Fibroblast of skin of left quadriceps (primary cell): ENCODE measurements around the gene ERICH6B.
A peak's percentile ranks its signal among the peaks of the same experiment; 100 is the strongest.
"Not testable (repeated sequence)": the region's sequence is repeated elsewhere in the genome, so short reads cannot be mapped to it uniquely, and the experiment has no call there.

Experiments used
- DNase-seq, 2 experiments: peaks; one replicate each; pipeline ENCODE4 v3.0.0-alpha.2; 2013; ENCODE audit warnings: low read depth in 2 of 2

The ERICH6B gene

DNA sequence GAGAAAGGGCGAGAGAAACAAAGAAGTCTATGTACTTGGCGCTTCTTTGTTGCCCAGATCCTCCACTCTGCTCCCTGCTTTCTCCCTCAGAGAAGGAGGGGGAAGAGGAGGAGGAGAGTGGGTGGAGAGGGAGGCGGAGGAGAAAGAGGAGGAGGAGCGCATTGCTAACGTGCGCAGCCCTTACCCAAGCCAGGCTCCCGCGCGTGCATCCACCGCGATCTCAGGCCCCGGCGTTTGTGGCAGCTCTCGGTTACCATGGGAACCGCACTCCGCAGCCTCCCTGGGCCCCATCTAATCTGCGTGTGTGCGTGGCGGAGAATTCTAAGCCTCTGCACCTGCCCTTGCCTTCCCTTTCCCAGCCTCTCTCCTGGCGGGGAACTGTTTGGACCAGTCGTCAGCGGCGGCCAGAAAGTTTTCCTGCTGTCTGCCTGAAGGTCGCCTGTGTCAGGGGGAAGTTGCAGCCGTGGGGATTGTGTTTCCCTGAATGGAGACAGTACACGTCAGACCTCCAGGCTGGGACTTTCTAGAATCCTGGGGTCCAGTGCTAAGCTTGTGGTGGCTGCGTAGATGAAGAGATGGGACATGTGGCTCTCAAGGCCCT is at the start of gene ERICH6B:
TSS of gene ERICH6B (minus strand) at position 239 of the 601 bp plus-strand sequence. CDS start 18,734 bp downstream, outside the sequence.
- DNase-seq = peak in 1 of 2 experiments; percentile 2

DNA sequence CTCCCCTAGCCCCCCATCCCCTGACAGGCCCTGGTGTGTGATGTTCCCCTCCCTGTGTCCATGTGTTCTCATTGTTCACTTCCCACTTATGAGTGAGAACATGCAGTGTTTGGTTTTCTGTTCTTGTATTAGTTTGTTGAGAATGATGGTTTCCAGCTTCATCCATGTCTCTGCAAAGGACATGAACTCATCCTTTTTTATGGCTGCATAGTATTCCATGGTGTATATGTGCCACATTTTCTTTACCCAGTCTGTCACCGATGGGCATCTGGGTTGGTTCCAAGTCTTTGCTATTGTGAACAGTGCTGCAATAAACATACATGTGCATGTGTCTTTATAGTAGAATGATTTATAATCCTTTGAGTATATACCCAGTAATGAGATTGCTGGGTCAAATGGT is 47.4 kb upstream of the ERICH6B start:
- DNase-seq = not testable (repeated sequence)

DNA sequence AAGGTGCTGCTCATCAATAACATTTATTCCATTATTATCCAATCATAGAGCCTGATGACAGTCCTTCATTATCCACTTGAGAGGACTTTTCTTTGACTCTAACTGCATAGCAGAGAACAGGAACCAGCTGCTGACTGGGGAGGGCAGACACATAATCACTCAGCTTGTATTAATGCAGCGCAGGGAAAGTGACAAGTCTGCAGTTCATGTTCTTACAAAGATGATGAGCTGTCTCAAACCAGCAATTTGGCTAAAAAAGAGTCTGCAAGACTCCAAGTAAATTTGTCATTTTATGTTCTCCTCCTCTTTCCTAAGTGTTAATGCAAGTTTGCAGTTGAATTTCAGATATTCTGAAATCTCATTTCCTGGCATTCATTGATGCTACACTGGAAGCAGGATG is 46.6 kb upstream of the ERICH6B start:
- DNase-seq = no peak

DNA sequence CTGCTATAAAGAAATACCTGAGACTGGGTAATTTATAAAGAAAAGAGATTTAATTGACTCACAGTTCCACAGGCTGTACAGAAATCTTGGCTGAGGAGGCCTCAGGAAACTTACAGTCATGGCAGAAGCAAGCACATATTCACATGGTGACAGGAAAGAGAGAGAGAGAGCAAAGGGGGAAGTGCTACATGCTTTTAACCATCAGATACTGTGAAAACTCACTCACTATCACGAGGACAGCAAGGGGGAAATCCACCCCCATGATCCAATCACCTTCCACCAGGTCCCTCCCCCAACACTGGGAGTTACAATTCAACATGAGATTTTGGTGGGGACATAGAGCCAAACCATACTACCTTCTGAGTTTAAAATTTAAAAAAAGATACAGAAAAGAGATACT is 44.9 kb upstream of the ERICH6B start:
- DNase-seq = not testable (repeated sequence)

DNA sequence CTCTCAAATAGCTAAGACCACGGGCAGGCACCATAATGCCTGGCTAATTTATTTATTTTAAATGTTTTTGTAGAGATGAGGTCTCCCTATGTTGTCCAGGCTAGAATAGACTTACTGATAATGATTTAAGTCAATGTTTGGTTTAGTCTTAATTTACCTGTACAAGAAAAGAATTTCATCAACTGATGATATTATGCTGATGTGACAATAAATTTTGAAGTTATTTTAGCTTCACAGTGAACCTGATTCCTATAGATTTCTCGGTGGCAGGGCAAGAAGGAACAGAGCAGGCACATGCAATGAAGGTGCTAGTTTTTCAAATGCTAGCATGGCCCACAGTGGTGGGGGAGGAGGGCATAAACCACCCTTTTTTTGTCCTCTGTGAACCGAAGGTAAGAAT is 44.0 kb upstream of the ERICH6B start:
- DNase-seq = no peak

DNA sequence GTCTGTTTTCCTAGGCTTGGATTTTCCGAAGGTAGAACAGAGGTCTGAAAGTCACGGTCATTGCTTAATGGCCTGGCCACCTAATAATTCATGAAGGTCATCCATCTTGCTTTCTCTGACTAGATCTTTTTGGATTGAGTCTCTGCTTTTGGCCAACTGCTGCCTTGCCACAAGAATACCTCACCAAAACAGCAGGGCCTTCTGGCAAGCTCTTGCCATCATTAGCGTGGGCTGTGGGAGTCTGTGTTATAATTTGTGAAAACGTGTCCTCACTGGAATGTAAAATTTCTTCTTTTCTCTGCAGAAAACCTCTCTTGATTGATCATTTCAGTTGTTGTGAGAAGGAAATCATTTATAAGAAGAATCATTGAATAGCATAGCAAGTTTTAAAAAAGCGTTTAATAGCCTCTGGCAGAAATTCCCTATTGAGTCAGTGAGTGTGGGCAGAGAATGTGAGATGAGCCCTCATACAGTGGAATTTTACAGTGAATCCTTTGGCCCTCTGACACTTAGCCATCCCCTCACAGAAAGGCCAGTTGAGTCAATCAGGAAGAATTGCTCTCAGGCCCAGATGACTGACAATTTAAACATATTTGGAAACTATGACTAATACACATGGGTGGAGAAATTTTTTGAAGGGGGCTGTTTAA is 43.2 kb upstream of the ERICH6B start:
- DNase-seq = no peak

DNA sequence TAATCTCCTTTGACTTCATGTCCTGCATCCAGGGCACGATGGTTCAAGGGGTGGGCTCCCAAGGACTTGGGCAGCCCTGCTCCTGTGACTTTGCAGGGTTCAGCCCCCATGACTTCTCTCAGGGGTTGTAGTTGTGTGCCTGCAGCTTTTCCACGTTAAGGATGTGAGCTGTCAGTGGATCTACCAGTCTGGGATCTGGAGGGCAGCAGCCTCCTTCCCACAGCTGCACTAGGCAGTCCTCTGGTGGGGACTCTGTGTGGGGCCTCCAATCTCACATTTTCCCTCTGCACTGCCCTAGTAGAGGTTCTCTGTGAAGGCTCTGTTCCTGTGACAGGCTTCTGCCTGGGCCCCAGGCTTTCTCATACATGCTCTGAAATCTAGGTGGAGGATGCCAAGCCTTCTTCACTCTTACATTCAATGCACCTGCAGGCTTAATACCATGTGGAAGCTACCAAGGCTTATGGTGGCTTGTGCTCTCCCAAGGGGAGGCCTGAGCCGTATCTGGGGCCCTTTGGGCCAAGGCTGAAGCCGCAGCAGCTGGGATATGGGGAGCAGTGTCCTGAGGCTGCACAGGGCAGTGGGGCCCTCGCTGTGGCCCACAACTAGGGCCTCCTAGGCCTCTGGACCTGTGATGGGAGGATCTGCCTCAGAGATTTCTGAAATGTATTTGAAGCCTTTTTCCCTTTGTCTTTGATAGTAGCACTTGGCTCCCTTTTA is 39.3 kb upstream of the ERICH6B start:
- DNase-seq = no peak

DNA sequence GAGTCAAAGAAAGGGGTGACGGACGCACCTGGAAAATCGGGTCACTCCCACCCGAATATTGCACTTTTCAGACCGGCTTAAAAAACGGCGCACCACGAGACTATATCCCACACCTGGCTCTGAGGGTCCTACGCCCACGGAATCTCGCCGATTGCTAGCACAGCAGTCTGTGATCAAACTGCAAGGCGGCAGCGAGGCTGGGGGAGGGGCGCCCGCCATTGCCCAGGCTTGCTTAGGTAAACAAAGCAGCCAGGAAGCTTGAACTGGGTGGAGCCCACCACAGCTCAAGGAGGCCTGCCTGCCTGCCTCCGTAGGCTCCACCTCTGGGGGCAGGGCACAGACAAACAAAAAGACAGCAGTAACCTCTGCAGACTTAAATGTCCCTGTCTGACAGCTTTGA is 29.7 kb upstream of the ERICH6B start:
- DNase-seq = not testable (repeated sequence)

DNA sequence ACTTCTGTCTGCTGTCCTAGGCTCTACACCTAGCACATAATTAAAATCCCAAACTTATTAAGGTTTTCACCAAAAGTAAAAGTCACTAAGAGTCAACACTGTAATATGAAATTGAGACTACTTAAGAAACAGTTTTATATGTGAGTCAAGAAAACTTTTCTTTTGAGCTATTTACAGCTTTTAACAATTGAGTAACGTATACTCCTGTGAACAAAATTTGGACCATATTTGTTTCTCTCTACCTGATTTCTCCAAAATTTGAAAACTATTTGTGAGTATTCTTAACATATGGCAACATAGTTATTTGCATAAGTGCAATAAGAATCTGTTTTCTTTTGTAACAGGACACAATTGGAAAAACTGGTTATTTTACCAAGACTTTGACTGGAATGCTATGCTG is 26.6 kb upstream of the ERICH6B start:
- DNase-seq = not testable (repeated sequence)

DNA sequence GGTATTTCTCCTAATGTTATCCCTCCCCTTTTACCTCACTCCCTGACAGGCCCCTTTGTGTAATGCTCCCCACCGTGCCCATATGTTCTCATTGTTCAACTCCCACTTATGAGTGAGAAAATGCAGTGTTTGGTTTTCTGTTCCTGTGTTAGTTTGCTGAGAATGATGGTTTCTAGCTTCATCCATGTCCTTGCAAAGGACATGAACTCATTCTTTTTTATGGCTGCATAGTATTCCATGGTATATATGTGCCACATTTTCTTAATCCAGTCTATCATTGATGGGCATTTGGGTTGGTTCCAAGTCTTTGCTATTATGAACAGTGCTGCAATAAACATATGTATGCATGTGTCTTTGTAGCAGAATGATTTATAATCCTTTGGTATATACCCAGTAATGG is 19.8 kb upstream of the ERICH6B start:
- not testable (repeated sequence) for DNase-seq

DNA sequence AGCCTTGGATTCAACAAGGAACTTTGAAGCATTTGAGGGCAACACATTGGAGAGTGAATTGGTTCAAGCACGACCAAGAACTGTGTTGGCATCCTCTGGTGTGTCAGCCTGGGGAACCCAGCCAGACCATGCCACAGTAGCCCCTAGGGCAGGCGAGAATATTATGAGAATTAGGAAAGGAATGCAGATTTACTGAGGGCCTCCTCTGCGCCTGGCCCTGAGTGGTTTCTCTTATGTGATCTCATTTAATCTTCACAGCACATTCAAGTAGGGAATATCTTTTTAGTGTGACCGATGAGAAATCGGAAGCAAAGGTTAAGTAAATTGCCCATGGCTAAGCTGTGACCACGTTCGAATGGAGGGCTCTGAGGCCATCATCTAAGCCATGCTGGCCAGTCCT is 15.3 kb upstream of the ERICH6B start:
- no peak for DNase-seq

DNA sequence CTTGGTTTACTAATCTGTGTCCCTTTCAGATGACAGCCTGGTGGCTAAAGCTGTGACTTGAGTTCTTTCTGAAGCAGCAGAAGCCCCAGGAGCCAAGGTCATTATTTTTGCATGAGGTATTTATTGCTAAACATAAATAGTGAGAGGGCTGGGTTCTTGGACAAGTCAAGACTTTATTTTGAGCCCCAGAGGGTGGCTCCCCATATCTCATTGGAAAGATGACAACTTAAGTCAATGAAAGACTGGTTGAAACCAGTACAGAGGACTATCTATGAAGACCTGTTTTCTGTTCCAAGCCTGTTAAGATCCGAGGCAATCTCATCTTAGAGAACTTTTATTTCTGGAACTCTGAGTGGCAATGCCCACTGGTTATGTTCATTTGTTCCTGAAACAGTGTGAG is 14.4 kb upstream of the ERICH6B start:
- no peak for DNase-seq

DNA sequence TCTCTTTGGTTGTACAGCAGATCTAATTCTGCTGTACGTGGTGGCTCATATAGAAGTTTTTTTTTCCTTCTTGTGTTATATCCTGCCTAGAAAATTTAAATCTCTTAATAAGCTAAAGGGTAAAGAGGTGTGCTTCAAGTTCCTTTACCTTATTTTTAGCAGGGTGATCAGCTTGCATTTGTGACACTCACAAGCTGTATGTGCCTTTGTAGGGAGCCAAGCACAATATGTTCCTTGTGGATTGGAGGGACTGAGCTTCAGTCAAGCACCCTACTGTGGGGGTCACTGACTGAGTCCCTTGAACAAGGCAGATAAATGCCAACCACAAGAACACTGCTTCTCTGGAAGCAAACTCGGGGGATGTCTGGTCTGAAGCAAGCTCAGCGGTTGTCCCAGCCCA is 12.6 kb upstream of the ERICH6B start:
- no peak for DNase-seq

DNA sequence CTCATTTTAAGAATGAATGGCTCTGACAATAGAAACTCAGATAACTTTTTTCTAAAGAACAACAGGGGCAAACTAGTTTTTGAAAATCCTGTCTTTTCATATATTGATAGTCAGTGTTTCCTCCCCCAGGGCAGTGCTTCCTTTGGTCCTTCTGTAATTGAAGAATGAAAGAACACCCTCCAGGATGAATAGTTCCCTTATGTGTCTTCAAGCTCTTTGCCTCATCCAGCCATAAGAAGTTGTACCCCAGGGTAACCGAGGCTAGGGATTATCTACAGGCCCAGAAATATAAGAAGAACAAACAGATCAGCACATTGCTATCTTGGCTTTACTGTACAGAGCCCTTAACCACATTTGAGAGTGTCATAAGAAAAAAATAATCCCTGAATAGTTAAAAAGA is 12.1 kb upstream of the ERICH6B start:
- DNase-seq = no peak

DNA sequence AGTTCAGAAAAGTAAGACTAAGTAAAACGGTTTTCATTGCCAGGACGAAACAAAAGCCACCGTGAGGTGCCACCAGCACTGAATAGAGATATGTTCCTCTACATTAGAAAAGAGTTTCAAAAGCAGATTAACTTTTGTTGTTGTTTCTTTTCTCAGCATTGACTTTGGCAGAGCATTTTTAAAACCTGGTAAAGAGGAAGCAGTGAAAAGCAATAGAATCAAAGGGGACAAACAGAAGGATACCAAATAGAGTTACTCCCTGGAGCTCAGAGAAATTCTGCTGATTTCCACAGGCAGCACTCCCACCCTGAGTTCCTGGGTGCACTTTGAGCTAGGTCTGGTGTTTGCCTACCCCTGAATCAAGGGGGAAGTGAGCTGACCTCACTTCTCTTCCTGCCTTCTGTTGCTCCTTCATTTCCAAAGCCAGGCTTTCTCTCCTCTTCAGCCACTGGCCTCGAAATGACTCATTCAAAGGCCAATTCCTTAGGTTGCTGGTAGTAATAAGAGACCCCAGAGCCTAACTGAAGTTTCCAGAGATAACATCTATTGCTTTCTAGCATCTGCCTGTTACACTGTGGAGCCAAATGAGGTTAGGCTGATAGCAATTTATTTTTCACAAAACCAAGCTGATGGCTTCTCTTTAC is 11.3 kb upstream of the ERICH6B start:
- DNase-seq = no peak

DNA sequence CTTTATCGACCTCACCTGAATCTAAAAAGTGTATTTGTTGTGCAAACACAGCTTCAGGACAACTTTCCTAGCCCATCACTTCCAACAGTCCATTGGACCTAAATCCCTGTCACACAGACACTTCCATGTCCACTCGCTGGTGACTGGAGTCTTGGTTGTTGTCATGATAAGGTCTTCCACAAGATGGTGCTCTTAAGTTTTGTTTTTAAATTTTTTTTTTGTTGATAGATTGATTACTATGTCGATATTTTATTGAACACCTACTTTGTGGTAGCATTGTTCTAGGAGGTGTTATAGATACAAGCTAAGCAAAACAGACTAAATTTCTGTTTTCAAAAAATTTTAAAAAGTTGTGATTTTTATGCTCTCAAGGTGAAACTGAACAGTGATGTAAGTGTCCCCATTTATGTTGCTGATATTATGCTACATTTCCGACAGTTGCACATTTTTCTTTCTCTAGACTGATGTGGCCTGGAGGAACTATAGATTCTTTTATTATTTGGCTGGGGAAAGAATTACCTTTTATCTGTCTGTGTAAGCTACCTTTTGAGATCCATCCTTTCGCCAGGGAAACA is 8.1 kb upstream of the ERICH6B start:
- no peak for DNase-seq

DNA sequence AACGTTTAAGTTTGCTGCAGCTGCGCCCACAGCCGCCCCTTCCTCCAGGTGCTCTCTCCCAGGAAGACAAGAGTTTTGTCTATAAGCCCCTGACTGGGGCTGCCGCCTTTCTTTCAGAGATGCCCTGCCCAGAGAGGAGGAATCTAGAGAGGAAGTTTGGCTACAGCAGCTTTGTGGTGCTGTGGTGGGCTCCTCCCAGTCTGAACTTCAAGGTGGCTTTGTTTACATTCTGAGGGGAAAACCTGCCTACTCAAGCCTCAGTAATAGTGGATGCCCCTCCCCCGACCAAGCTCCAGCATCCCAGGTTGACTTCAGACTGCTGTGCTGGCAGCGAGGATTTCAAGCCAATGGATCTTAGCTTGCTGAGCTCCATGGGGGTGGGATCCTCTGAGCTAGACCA is 6.4 kb upstream of the ERICH6B start:
- no peak for DNase-seq

DNA sequence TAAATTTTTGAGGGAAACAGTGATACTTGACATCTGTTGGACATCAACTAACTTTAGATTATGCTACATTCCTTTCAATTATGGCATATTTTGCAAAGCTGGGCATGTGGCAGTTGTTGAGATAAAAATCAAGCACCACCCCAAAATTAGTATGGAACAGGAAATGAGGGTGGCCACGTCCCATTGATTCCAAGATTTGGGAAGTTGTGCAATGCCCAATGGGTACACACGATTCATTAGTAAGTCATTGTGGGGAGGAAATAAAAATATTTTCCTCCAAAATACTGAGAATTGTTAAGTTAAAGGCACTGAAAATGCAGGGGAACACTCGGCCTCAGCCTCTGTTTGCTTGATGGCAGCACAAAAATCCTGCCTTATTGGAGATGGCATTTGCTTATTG is 7.6 kb downstream of the ERICH6B start:
- DNase-seq = no peak

DNA sequence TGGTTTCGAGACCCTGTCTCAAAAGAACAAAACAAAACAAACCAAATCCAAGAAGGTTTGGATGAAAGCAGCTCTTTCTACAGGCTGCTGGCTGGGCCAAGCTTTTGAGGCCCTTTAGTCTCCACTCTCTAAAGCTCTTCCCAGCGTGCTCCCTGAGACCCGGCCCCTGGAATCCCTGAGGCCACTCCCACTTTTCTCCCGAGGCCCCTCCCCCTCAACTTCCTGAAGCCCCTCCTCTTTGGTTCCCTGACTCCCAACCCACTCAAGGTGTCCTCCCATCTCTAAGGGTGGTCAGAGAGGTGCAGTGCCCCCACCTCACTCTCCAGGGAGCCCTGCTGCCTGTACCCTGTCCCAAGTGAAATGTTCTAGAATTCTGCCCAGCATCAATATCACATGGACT is 10.6 kb downstream of the ERICH6B start:
- no peak for DNase-seq

DNA sequence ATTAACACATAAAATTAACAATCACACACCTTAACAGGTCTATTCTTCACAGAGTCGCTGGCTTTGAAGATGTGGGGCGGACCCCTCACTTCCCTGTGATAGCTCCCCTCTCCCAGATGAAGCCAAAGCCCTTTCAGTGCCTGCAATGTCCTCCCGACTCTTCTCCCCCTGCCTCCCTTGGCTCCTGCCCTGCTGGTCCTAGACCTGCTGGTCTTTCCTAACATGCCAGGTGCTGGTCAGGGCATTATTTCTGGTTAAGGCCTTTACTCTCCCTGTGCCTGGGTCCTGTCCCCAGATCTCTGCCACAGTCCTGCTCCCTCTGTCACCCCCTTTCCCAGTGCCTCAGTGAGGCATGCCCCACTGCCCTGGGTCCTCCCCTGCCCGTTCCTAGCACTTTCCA is 12.2 kb downstream of the ERICH6B start:
- no peak for DNase-seq

DNA sequence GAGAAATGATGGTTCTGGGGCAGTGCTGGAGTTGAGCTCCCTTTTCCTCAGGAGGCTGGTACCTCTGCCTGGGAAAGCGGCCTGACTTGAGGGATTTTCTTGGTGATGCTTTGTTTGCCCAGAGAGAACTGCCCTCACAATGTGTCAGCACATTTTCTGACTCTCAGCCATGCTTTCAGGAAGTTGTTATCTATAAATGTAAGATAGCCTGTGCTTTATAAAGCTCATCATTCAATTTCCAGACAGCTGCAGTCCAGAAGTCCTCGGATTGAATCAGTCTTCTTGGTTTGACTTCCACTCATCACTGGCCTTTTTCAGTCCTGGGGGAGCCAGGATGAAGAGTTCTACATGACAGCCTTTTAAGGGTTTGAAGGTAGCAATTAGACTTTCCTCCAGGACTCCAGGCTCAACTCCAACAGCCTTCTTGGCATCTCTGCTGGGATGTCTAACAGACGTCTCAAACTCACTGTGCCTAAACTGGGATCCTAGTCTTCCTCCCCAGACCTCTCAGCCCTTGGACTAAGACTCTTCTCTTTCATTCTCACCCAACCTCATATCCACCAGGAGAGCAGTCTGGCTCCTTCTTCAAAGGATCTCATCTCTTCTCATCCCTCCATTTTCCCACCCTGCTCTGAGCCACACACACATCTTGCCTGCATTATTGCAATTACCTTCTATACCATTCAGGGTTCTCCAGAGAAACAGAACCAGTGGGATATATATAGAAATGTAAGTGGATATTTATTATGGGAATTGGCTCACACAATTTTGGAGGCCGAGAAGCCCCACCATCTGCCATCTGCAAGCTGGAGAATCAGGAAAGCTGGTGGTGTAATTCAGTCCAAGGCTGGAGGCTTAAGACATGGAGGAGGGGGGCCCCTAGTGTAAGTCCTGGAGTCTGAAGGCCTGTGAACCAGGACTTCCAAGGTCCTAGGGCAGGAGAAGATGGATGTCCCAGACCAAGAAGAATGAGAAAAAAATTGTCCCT is 13.1 kb downstream of the ERICH6B start:
- no peak for DNase-seq
